CD4-positive, alpha-beta T cell (primary cell): ENCODE measurements around the gene GPR137B. TPM values are rescaled to one million over a fixed set of nuclear protein-coding genes. Genes with fewer than 3 reads are reported as not detected.

Source experiments
- ATAC-seq: fragments of 200-7000 bp; cut with Tn5 transposase; one replicate; pipeline ENCODE4 v1.10.0; 2022; ENCODE audit warnings: mild to moderate bottlenecking; ENCODE audit not compliant: poor library complexity
- CTCF ChIA-PET: fragments of 350-600 bp; sonication (Branson Sonifier 250); formaldehyde crosslinking; loops from one replicate; lab custom pipeline; 2021; ENCODE audit warnings: antibody characterized with exemption, inconsistent platforms; lab: Charles Lee
- POLR2A ChIA-PET: fragments of 350-600 bp; sonication (Branson Sonifier 250); formaldehyde crosslinking; loops from one replicate; lab custom pipeline; 2021; ENCODE audit warnings: antibody characterized with exemption, inconsistent platforms; lab: Charles Lee
- DNase-seq, 14 experiments: peaks; one replicate each; pipeline ENCODE4 v3.0.0-alpha.2; 2013 to 2020; ENCODE audit warnings: mixed read lengths in 2 of 14
- H3K27ac ChIP-seq, 2 donors: one replicate each; pipeline versions ENCODE4 v1.5.1 to v1.7.0; 2013; ENCODE audit warnings: low read length in 2 of 2, low read depth in 1 of 2, mild to moderate bottlenecking in 1 of 2
- H3K27me3 ChIP-seq, 2 experiments: 1 replicate in 1 of 2; 2 replicates in 1 of 2; pipeline versions ENCODE4 v1.6.1 to v1.7.0; 2013; ENCODE audit warnings: low read length in 2 of 2, control low read depth in 1 of 2, mild to moderate bottlenecking in 1 of 2, moderate library complexity in 1 of 2; ENCODE audit not compliant: insufficient read depth in 2 of 2, control insufficient read depth in 1 of 2
- H3K36me3 ChIP-seq: one replicate; pipeline ENCODE4 v1.6.1; 2013; ENCODE audit warnings: low read length, control low read depth; ENCODE audit not compliant: insufficient read depth
- H3K4me1 ChIP-seq: one replicate; pipeline ENCODE4 v1.6.1; 2013; ENCODE audit warnings: low read length, control low read depth; ENCODE audit not compliant: insufficient read depth
- H3K4me3 ChIP-seq: one replicate; pipeline ENCODE4 v1.5.1; 2013; ENCODE audit warnings: mild to moderate bottlenecking, low read length, moderate library complexity
- H3K9me3 ChIP-seq, 2 experiments: 1 replicate in 1 of 2; 2 replicates in 1 of 2; pipeline versions ENCODE4 v1.6.1 to v1.7.0; 2013; ENCODE audit warnings: low read length in 2 of 2, mild to moderate bottlenecking in 2 of 2, control low read depth in 1 of 2, moderate library complexity in 1 of 2; ENCODE audit not compliant: control insufficient read depth in 1 of 2, insufficient read depth in 1 of 2
- H3K27ac Mint-ChIP-seq: one replicate; pipeline ENCODE4 v1.8.0; 2020; ENCODE audit warnings: mixed read lengths
- H3K27me3 Mint-ChIP-seq: one replicate; pipeline ENCODE4 v1.8.0; 2021; ENCODE audit warnings: mixed read lengths
- H3K36me3 Mint-ChIP-seq: one replicate; pipeline ENCODE4 v1.8.0; 2021; ENCODE audit warnings: low read depth, mixed read lengths
- H3K4me1 Mint-ChIP-seq: one replicate; pipeline ENCODE4 v1.8.0; 2021; ENCODE audit warnings: low read depth, mixed read lengths
- H3K4me3 Mint-ChIP-seq: one replicate; pipeline ENCODE4 v1.8.0; 2020; ENCODE audit warnings: mild to moderate bottlenecking, mixed read lengths
- H3K9me3 Mint-ChIP-seq: one replicate; pipeline ENCODE4 v1.8.0; 2020; ENCODE audit warnings: mixed read lengths
- CTCF ChIP-seq: fragments of 200-600 bp; IDR thresholded peaks from one replicate; pipeline ENCODE4 v1.8.0; 2022; ENCODE audit warnings: antibody characterized with exemption, mild to moderate bottlenecking
- intact Hi-C, 2 experiments: fragments of 100-400 bp; cut with DNase I in 1 of 2; cut with micrococcal nuclease in 1 of 2; formaldehyde crosslinking; loops; one replicate each; pipeline versions ENCODE4 v1.15.1 to v1.9.0; 2023 to 2025; cut with DNase I, micrococcal nuclease
- total RNA-seq, 174 experiments: library from RNA in 2 of 174; stranded (reverse) in 2 of 174; gene quantifications; one replicate each; pipeline ENCODE4 v1.2.3 and lab custom pipeline; 2021 to 2026

The GPR137B gene
- total RNA-seq, 2 experiments from 2014 or later = 6.3 to 7.4 TPM

GRCh38 chr1:236102611-236103010, 39.7 kb upstream of the GPR137B start:
- DNase-seq (no peak), ATAC-seq (no peak)
- H3K9me3 Mint-ChIP-seq = no peaks in the 10 kb centered on the region
- Histone ChIP-seq H3K9me3 (no peaks in the 10 kb centered on the region), H3K4me3 (no peak overlapping the region), H3K36me3 (no peaks in the 10 kb centered on the region), H3K27me3 (no peaks in the 10 kb centered on the region), H3K27ac (no peak overlapping the region), H3K4me1 (peaks cover 4% of the 10 kb centered on the region)
- intact Hi-C loops = loop anchor here (1.0 to 10.0 kb wide), 6 partner anchors 182 to 1700 kb away; partner anchors contain the start of gene ERO1B (in 1 of the 2)
- H3K36me3 Mint-ChIP-seq = no peaks in the 10 kb centered on the region
- no peak overlapping the region for H3K4me3 Mint-ChIP-seq
- H3K4me1 Mint-ChIP-seq = peaks cover 5% of the 10 kb centered on the region
- ChIA-PET CTCF (no interaction called here), POLR2A (interaction anchor here (0.7 kb wide), 1 partner anchor 10 kb away, joined by 3 read pairs; no protein-coding TSS in a partner anchor)
- no peak overlapping the region for H3K27ac Mint-ChIP-seq
- H3K27me3 Mint-ChIP-seq = peaks cover 5% of the 10 kb centered on the region
- TF ChIP-seq CTCF = no peak

- CTCF ChIA-PET = no interaction called here
- H3K27me3 Mint-ChIP-seq = peaks cover 5% of the 10 kb centered on the region
- no peaks in the 10 kb centered on the region for H3K27me3 ChIP-seq
Observed at GRCh38 chr1:236103059-236103458, 39.3 kb upstream of the GPR137B start.

GRCh38 chr1:236103646-236104218, 38.6 kb upstream of the GPR137B start:
- no peaks in the 10 kb centered on the region for H3K36me3 ChIP-seq
- no peak overlapping the region for H3K27ac ChIP-seq
- no peaks in the 10 kb centered on the region for H3K27me3 ChIP-seq
- Mint-ChIP-seq H3K36me3 (no peaks in the 10 kb centered on the region), H3K4me1 (peaks cover 5% of the 10 kb centered on the region), H3K9me3 (no peaks in the 10 kb centered on the region), H3K4me3 (no peak overlapping the region), H3K27ac (no peak overlapping the region), H3K27me3 (peaks cover 5% of the 10 kb centered on the region)
- DNase-seq (peak; percentile 29 to 83 (median 51)), ATAC-seq (peak; percentile 70)
- peak; percentile 83 for TF ChIP-seq CTCF
- H3K4me3 ChIP-seq = no peak overlapping the region
- no peaks in the 10 kb centered on the region for H3K9me3 ChIP-seq
- POLR2A ChIA-PET = no interaction called here
- peaks cover 4% of the 10 kb centered on the region for H3K4me1 ChIP-seq
- CTCF ChIA-PET = no interaction called here
- intact Hi-C loops = loop anchor here (1.0 to 10.0 kb wide), 7 partner anchors 181 to 1699 kb away; partner anchors contain the start of gene ERO1B (in 1 of the 2)

More at GRCh38 chr1:236103059-236103458, 39.3 kb upstream of the GPR137B start:
- intact Hi-C loops = loop anchor here (1.0 to 10.0 kb wide), 6 partner anchors 182 to 1699 kb away; partner anchors contain the start of gene ERO1B (in 1 of the 2)
- TF ChIP-seq CTCF = no peak
- H3K4me1 ChIP-seq = peaks cover 4% of the 10 kb centered on the region
- H3K9me3 ChIP-seq = no peaks in the 10 kb centered on the region
- POLR2A ChIA-PET = interaction anchor here (0.7 kb wide), 1 partner anchor 9 kb away, joined by 3 read pairs; no protein-coding TSS in a partner anchor
- DNase-seq (no peak), ATAC-seq (no peak)
- no peak overlapping the region for H3K4me3 Mint-ChIP-seq
- peaks cover 5% of the 10 kb centered on the region for H3K4me1 Mint-ChIP-seq
- no peaks in the 10 kb centered on the region for H3K36me3 ChIP-seq
- no peaks in the 10 kb centered on the region for H3K9me3 Mint-ChIP-seq
- no peak overlapping the region for H3K27ac Mint-ChIP-seq
- no peak overlapping the region for H3K4me3 ChIP-seq
- no peaks in the 10 kb centered on the region for H3K36me3 Mint-ChIP-seq
- H3K27ac ChIP-seq = no peak overlapping the region
